NT2/D1 (cell line): ENCODE measurements around the gene DRAM1.

Experiments used
- DNase-seq: peaks from one replicate; pipeline ENCODE4 v3.0.0-alpha.2; 2011; ENCODE audit warnings: low read depth, low spot score
- H3K27me3 ChIP-seq: 2 replicates; pipeline ENCODE4 v1.6.0; 2011; ENCODE audit warnings: mild to moderate bottlenecking; ENCODE audit not compliant: insufficient read length, insufficient read depth
- H3K36me3 ChIP-seq: 2 replicates; pipeline ENCODE4 v1.6.1; 2011; ENCODE audit warnings: mild to moderate bottlenecking, low read length, mixed read lengths; ENCODE audit not compliant: insufficient read depth, insufficient read length
- H3K4me1 ChIP-seq: 2 replicates; pipeline ENCODE4 v1.5.1; 2011; ENCODE audit not compliant: insufficient read depth, insufficient read length
- H3K4me3 ChIP-seq: 2 replicates; pipeline ENCODE4 v1.5.1; 2011; ENCODE audit warnings: low read depth; ENCODE audit not compliant: insufficient read length
- H3K9ac ChIP-seq: 2 replicates; pipeline ENCODE4 v1.6.0; 2011; ENCODE audit warnings: low read depth; ENCODE audit not compliant: insufficient read length
- H3K9me3 ChIP-seq: 2 replicates; pipeline ENCODE4 v1.5.1; 2011; ENCODE audit warnings: mild to moderate bottlenecking, low read length; ENCODE audit not compliant: insufficient read depth
- SUZ12 ChIP-seq: IDR thresholded peaks from 2 replicates; pipeline ENCODE4 v1.6.1; 2011; ENCODE audit not compliant: insufficient read length, insufficient read depth; ENCODE audit errors: extremely low read depth
- YY1 ChIP-seq: IDR thresholded peaks from 2 replicates; pipeline ENCODE4 v1.6.1; 2011; ENCODE audit not compliant: insufficient read length, insufficient read depth
- ZNF274 ChIP-seq: IDR thresholded peaks from 2 replicates; pipeline ENCODE4 v1.6.1; 2011; ENCODE audit warnings: mild to moderate bottlenecking, low read depth, low read length

The DRAM1 gene

GRCh38 chr12:101947316-101947715 is 69.9 kb downstream of the DRAM1 start:
- no peaks in the 10 kb centered on the region for H3K36me3 ChIP-seq
- TF ChIP-seq ZNF274 (no peak), YY1 (no peak), SUZ12 (no peak)
- no peak overlapping the region for H3K9ac ChIP-seq
- no peaks in the 10 kb centered on the region; the same call in 1 of the 2 replicates for H3K9me3 ChIP-seq
- H3K27me3 ChIP-seq: no peaks in the 10 kb centered on the region
- no peak overlapping the region for H3K4me3 ChIP-seq
- DNase-seq: no peak
- no peaks in the 10 kb centered on the region for H3K4me1 ChIP-seq

GRCh38 chr12:101948365-101948764 is 71.0 kb downstream of the DRAM1 start:
- Histone ChIP-seq H3K4me3 (no peak overlapping the region), H3K36me3 (no peaks in the 10 kb centered on the region), H3K9ac (no peak overlapping the region), H3K4me1 (no peaks in the 10 kb centered on the region), H3K27me3 (no peaks in the 10 kb centered on the region), H3K9me3 (no peaks in the 10 kb centered on the region; the same call in 1 of the 2 replicates)
- DNase-seq: no peak
- TF ChIP-seq SUZ12: no peak
- TF ChIP-seq YY1: no peak
- no peak for TF ChIP-seq ZNF274

DNA sequence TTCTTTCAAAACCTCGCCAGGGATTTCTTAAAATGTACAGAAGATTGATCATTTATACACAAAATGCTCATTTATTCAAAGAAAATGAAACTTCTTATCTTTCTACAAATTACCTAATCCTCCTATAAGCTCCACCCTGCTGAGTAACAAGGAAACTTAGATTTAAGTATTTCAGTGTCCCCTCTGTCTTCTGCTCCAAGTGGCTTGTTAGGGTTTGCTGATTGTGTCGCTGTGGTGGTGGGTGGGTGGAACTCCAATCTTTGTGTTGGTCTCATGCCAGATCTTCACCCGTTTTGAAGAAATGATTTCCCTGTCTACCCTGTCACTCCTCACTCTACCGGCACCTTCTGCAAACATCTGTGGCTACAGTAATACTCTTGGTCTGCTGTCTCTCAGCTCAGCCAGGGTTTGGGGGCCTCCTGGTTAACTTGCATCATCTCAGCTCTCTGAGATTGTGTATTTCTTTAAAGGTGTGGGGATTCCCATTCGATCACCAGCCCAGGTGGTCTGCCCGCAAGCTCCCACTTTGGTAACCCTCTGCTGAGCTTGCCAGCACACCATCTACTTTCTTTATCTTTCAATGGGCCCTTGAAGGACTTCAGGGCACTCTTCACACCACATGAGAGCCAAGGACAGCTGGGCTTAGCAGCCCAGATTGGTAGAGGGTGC is 73.8 kb downstream of the DRAM1 start:
- H3K4me1 ChIP-seq: no peaks in the 10 kb centered on the region
- no peak for DNase-seq
- H3K4me3 ChIP-seq: no peak overlapping the region
- no peaks in the 10 kb centered on the region for H3K36me3 ChIP-seq
- no peaks in the 10 kb centered on the region; the same call in 1 of the 2 replicates for H3K9me3 ChIP-seq
- no peaks in the 10 kb centered on the region for H3K27me3 ChIP-seq
- no peak overlapping the region for H3K9ac ChIP-seq
- no peak for TF ChIP-seq SUZ12
- TF ChIP-seq YY1: no peak
- no peak for TF ChIP-seq ZNF274

DNA sequence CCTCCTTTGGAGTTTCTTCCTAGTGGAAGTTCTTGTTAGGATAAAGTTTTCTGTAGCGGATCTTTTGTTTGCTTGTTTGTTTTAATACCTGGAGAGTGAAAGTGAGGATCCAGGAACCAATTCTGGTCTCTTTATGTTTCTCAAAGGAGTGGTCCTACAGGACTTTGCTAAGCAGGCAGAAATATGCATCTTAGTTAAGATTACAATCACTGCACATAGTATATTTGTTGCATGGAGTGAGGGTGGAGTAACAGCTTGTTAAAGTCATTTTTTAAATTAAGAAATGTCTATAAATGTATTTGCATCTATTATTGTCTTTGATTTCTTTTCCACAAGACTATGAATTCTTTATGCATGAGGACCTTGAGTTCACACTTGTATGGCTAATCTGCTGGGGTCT is 76.7 kb downstream of the DRAM1 start:
- TF ChIP-seq SUZ12 (no peak), YY1 (no peak), ZNF274 (no peak)
- DNase-seq: no peak

GRCh38 chr12:101954676-101955075 is 77.3 kb downstream of the DRAM1 start:
- TF ChIP-seq YY1 (no peak), ZNF274 (no peak), SUZ12 (no peak)
- Histone ChIP-seq H3K9ac (no peak overlapping the region), H3K27me3 (no peaks in the 10 kb centered on the region), H3K4me1 (no peaks in the 10 kb centered on the region), H3K4me3 (no peak overlapping the region), H3K36me3 (no peaks in the 10 kb centered on the region), H3K9me3 (peaks cover 3% of the 10 kb centered on the region; the same call in 1 of the 2 replicates)
- no peak for DNase-seq

More for the DNA sequence above, 76.7 kb downstream of the DRAM1 start:
- no peak overlapping the region for H3K9ac ChIP-seq
- no peak overlapping the region for H3K4me3 ChIP-seq
- H3K27me3 ChIP-seq: no peaks in the 10 kb centered on the region
- no peaks in the 10 kb centered on the region for H3K4me1 ChIP-seq
- no peaks in the 10 kb centered on the region for H3K36me3 ChIP-seq
- no peaks in the 10 kb centered on the region for H3K9me3 ChIP-seq

DNA sequence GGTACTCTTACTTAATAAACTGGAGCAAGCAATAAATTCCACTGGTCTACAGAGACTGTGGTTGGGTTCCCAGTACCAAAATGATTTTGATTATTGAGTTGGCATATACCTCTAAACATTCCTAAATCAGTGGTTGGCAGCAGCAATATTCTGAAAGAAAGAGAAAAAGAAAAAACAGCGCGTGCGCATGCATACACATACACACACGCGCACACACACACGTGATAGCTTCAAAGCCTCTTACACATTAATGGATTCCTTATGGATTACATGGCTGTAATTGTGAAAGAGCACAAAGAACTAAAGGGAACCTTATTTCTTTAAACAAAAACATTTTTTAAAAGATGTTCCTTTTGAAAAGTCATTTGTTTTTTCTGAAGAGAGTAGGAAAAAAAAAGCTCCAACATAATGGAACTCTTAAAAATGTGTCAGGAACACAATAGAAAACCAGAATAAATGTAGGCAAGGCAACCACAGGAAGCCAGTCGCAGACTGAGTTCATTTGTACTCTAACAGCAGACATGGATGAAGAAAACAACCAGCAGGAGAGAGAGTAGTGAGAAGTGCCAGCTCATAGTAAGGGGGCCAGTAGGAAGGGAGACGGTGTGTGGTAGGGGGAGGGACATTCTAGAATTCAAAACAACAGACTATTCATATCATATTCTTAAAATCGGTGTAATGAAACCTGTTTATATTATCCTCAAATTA is 80.0 kb downstream of the DRAM1 start:
- Histone ChIP-seq H3K36me3 (no peaks in the 10 kb centered on the region), H3K9ac (no peak overlapping the region), H3K27me3 (no peaks in the 10 kb centered on the region), H3K4me3 (no peak overlapping the region), H3K4me1 (no peaks in the 10 kb centered on the region), H3K9me3 (peaks cover 6% of the 10 kb centered on the region; the same call in 1 of the 2 replicates)
- TF ChIP-seq SUZ12 (no peak), ZNF274 (no peak), YY1 (no peak)
- DNase-seq: no peak

DNA sequence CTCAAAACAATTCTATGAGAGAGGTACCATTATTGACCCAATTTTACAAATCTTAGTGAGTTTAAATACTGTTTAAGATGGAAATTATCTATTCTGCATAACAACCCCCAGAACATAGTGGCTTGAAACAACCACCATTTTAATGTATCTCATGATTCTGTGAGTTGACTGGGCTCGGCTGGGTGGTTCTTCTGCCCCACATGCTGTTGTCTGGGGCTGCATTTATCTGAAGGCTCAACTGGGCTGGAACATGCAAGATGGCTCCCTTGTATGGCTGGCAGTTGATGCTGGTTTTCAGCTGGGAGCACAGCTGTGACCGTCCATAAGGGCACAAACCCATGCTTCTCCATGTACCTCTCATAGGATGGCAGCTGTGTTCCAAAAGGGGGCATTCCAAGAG is 82.2 kb downstream of the DRAM1 start:
- TF ChIP-seq ZNF274: no peak
- no peak for TF ChIP-seq YY1
- TF ChIP-seq SUZ12: no peak
- H3K27me3 ChIP-seq: no peaks in the 10 kb centered on the region
- H3K4me3 ChIP-seq: no peak overlapping the region
- H3K36me3 ChIP-seq: no peaks in the 10 kb centered on the region
- no peaks in the 10 kb centered on the region for H3K4me1 ChIP-seq
- no peak overlapping the region for H3K9ac ChIP-seq
- H3K9me3 ChIP-seq: peaks cover 6% of the 10 kb centered on the region; the same call in 1 of the 2 replicates
- no peak for DNase-seq
